Liver (tissue), 9 donors: ENCODE data around the gene NUPR1. TPM values are rescaled to one million over a fixed set of nuclear protein-coding genes. Genes with fewer than 3 reads are reported as not detected.

Experiments used
- DNase-seq: peaks from one replicate; pipeline ENCODE4 v3.0.0-alpha.2; 2017; ENCODE audit warnings: low spot score
- H3K27ac ChIP-seq, 2 donors: one replicate each; pipeline ENCODE4 v1.7.0; 2013; ENCODE audit warnings: inconsistent platforms in 2 of 2, low read length in 2 of 2, control low read depth in 1 of 2, low read depth in 1 of 2, mild to moderate bottlenecking in 1 of 2
- H3K27me3 ChIP-seq, 4 donors: one replicate each; pipeline versions ENCODE4 v1.6.1 to v1.7.0; 2013; ENCODE audit warnings: low read length in 3 of 4, inconsistent platforms in 1 of 4, mild to moderate bottlenecking in 1 of 4, moderate library complexity in 1 of 4; ENCODE audit not compliant: control insufficient read depth in 4 of 4, insufficient read depth in 4 of 4
- H3K36me3 ChIP-seq, 4 donors: one replicate each; pipeline versions ENCODE4 v1.6.1 to v1.7.0; 2013; ENCODE audit warnings: low read length in 3 of 4, mild to moderate bottlenecking in 3 of 4, low read depth in 1 of 4, moderate library complexity in 1 of 4; ENCODE audit not compliant: control insufficient read depth in 4 of 4, insufficient read depth in 3 of 4
- H3K4me1 ChIP-seq, 4 donors: one replicate each; pipeline versions ENCODE4 v1.6.1 to v1.7.0; 2013; ENCODE audit warnings: low read length in 3 of 4, mild to moderate bottlenecking in 3 of 4, moderate library complexity in 1 of 4; ENCODE audit not compliant: control insufficient read depth in 4 of 4, insufficient read depth in 4 of 4
- H3K4me3 ChIP-seq, 3 donors: one replicate each; pipeline versions ENCODE4 v1.6.1 to v1.7.0; 2013; ENCODE audit warnings: low read length in 3 of 3, control low read depth in 1 of 3, low read depth in 1 of 3, mild to moderate bottlenecking in 1 of 3
- H3K9ac ChIP-seq, 2 donors: one replicate each; pipeline ENCODE4 v1.7.0; 2013; ENCODE audit warnings: low read length in 2 of 2, mild to moderate bottlenecking in 2 of 2, moderate library complexity in 2 of 2, control low read depth in 1 of 2, low read depth in 1 of 2
- H3K9me3 ChIP-seq, 4 donors: one replicate each; pipeline versions ENCODE4 v1.6.1 to v1.7.0; 2013; ENCODE audit warnings: low read length in 3 of 4; ENCODE audit not compliant: control insufficient read depth in 4 of 4
- EGR1 ChIP-seq, 2 donors: IDR thresholded peaks; 2 replicates each; pipeline ENCODE4 v1.6.1; 2016 to 2018; ENCODE audit warnings: antibody characterized with exemption in 2 of 2, low read depth in 2 of 2
- FOXA1 ChIP-seq: IDR thresholded peaks from 2 replicates; pipeline ENCODE4 v1.6.1; 2016; ENCODE audit warnings: antibody characterized with exemption
- FOXA2 ChIP-seq: IDR thresholded peaks from 2 replicates; pipeline ENCODE4 v1.6.1; 2016; ENCODE audit warnings: antibody characterized with exemption
- GABPA ChIP-seq, 2 donors: IDR thresholded peaks in 1 of 2; conservative IDR thresholded peaks in 1 of 2; 2 replicates each; pipeline ENCODE4 v1.6.1; 2016; ENCODE audit warnings: antibody characterized with exemption in 2 of 2, mild to moderate bottlenecking in 1 of 2, moderate library complexity in 1 of 2
- HNF4A ChIP-seq, 2 donors: conservative IDR thresholded peaks; 2 replicates each; pipeline ENCODE4 v1.6.1; 2016; ENCODE audit warnings: antibody characterized with exemption in 2 of 2, mild to moderate bottlenecking in 2 of 2
- HNF4G ChIP-seq: IDR thresholded peaks from 2 replicates; pipeline ENCODE4 v1.6.1; 2016; ENCODE audit warnings: antibody characterized with exemption
- JUND ChIP-seq, 2 donors: IDR thresholded peaks; 2 replicates each; pipeline ENCODE4 v1.6.1; 2016; ENCODE audit warnings: antibody characterized with exemption in 2 of 2
- NR2F2 ChIP-seq: IDR thresholded peaks from 2 replicates; pipeline ENCODE4 v1.6.1; 2016; ENCODE audit warnings: antibody characterized with exemption
- RAD21 ChIP-seq, 2 donors: IDR thresholded peaks; 2 replicates each; pipeline ENCODE4 v1.6.1; 2016; ENCODE audit warnings: antibody characterized with exemption in 2 of 2, mild to moderate bottlenecking in 2 of 2
- RXRA ChIP-seq, 2 donors: IDR thresholded peaks; 2 replicates each; pipeline ENCODE4 v1.6.1; 2017 to 2018; ENCODE audit warnings: antibody characterized with exemption in 2 of 2, mild to moderate bottlenecking in 1 of 2
- SP1 ChIP-seq: IDR thresholded peaks from 2 replicates; pipeline ENCODE4 v1.6.1; 2018; ENCODE audit warnings: antibody characterized with exemption, mild to moderate bottlenecking
- TAF1 ChIP-seq: conservative IDR thresholded peaks from 2 replicates; pipeline ENCODE4 v1.6.1; 2016; ENCODE audit warnings: antibody characterized with exemption, mild to moderate bottlenecking
- YY1 ChIP-seq: IDR thresholded peaks from 2 replicates; pipeline ENCODE4 v1.6.1; 2016; ENCODE audit warnings: antibody characterized with exemption, mild to moderate bottlenecking
- WGBS: extraction: QIAGEN DNeasy Blood & Tissue Kit; methylation state at CpG from one replicate; pipeline ENCODE4 v1.1.7; 2013; 5-methylcytosine and 5-hydroxymethylcytosine counted together
- polyA plus RNA-seq, 2 donors: library from polyadenylated mRNA; stranded (reverse) in 1 of 2; unstranded in 1 of 2; fragments of 200-250 nt in 1 of 2; fragments of >200 nt in 1 of 2; fragmentation: Nextera tagmentation in 1 of 2; extraction: Ambion mirVana in 1 of 2; gene quantifications; one replicate each; pipeline versions ENCODE4 v1.2.1 to v1.2.3, GENCODE V29; 2013 to 2015
- total RNA-seq, 2 donors: library from RNA; depleted of rRNA; stranded (reverse); fragments of >200 nt; gene quantifications; one replicate each; pipeline ENCODE4 v1.2.3, GENCODE V29; 2014
- TF ChIP-seq, protein P1 (sequence below): IDR thresholded peaks from 2 replicates; pipeline ENCODE4 v1.6.1; 2016; ENCODE audit warnings: antibody characterized with exemption
- TF ChIP-seq, protein P2 (sequence below): IDR thresholded peaks from 2 replicates; pipeline ENCODE4 v1.6.1; 2016; ENCODE audit warnings: antibody characterized with exemption
- TF ChIP-seq, protein P3 (sequence below): fragments of 150-350 bp; IDR thresholded peaks from 2 replicates; pipeline ENCODE4 v1.5.1; 2017; ENCODE audit warnings: improper control_type of control experiment, low read depth, low read length; ENCODE audit not compliant: missing input control
- TF ChIP-seq, protein P4 (sequence below): IDR thresholded peaks from 2 replicates; pipeline ENCODE4 v1.6.1; 2016; ENCODE audit warnings: antibody characterized with exemption
- TF ChIP-seq, protein P5 (sequence below): IDR thresholded peaks from 2 replicates; pipeline ENCODE4 v1.6.1; 2016; ENCODE audit warnings: antibody characterized with exemption, mild to moderate bottlenecking
- donor health status: healthy.
- donor health status: healthy.
- donor health status: healthy.
- donor health status: healthy.
- donor health status: healthy.

Gene NUPR1
- total and polyA plus RNA-seq, 4 donors, result 10.9 to 305 (median 62.6) TPM

DNA sequence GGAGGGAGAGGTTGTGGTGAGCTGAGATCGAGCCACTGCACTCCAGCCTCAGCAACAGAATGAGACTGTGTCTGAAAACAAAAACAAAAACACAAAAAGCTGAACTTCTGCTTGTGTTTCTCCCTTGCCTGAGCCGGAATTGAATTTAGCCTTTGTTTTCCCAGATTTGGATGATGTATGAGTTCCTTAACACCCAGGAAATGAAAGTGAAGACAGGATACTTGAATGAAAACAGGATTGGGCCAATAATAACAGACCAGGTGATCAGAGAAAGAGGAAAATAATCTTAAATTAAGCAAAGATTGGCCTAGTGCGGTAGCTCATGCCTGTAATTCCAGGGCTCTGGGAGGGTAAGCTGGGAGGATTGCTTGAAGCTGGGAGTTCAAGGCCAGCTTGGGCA is 1.6 kb upstream of the NUPR1 start:
- H3K27me3 ChIP-seq, result no peaks in the 10 kb centered on the region
- TF ChIP-seq, protein P1, sequence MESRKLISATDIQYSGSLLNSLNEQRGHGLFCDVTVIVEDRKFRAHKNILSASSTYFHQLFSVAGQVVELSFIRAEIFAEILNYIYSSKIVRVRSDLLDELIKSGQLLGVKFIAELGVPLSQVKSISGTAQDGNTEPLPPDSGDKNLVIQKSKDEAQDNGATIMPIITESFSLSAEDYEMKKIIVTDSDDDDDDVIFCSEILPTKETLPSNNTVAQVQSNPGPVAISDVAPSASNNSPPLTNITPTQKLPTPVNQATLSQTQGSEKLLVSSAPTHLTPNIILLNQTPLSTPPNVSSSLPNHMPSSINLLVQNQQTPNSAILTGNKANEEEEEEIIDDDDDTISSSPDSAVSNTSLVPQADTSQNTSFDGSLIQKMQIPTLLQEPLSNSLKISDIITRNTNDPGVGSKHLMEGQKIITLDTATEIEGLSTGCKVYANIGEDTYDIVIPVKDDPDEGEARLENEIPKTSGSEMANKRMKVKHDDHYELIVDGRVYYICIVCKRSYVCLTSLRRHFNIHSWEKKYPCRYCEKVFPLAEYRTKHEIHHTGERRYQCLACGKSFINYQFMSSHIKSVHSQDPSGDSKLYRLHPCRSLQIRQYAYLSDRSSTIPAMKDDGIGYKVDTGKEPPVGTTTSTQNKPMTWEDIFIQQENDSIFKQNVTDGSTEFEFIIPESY, result no peak
- TF ChIP-seq GABPA (IDR thresholded peaks at IDR 0.05 in 1 of 2, conservative IDR thresholded peaks at IDR 0.05 in 1 of 2) (no peak), FOXA2 (no peak), HNF4G (no peak), EGR1 (IDR thresholded peaks at IDR 0.05; ENCODE audit: low read depth in 2 of 2) (no peak), TAF1 (no peak), NR2F2 (no peak), JUND (IDR thresholded peaks at IDR 0.05) (no peak), YY1 (no peak), SP1 (no peak), RAD21 (IDR thresholded peaks at IDR 0.05) (no peak), HNF4A (conservative IDR thresholded peaks at IDR 0.05) (no peak), RXRA (IDR thresholded peaks at IDR 0.05) (no peak), FOXA1 (no peak)
- TF ChIP-seq, protein P2, sequence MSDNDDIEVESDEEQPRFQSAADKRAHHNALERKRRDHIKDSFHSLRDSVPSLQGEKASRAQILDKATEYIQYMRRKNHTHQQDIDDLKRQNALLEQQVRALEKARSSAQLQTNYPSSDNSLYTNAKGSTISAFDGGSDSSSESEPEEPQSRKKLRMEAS, result no peak
- TF ChIP-seq, protein P3, sequence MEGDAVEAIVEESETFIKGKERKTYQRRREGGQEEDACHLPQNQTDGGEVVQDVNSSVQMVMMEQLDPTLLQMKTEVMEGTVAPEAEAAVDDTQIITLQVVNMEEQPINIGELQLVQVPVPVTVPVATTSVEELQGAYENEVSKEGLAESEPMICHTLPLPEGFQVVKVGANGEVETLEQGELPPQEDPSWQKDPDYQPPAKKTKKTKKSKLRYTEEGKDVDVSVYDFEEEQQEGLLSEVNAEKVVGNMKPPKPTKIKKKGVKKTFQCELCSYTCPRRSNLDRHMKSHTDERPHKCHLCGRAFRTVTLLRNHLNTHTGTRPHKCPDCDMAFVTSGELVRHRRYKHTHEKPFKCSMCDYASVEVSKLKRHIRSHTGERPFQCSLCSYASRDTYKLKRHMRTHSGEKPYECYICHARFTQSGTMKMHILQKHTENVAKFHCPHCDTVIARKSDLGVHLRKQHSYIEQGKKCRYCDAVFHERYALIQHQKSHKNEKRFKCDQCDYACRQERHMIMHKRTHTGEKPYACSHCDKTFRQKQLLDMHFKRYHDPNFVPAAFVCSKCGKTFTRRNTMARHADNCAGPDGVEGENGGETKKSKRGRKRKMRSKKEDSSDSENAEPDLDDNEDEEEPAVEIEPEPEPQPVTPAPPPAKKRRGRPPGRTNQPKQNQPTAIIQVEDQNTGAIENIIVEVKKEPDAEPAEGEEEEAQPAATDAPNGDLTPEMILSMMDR, result no peak
- TF ChIP-seq, protein P4, sequence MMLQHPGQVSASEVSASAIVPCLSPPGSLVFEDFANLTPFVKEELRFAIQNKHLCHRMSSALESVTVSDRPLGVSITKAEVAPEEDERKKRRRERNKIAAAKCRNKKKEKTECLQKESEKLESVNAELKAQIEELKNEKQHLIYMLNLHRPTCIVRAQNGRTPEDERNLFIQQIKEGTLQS, result no peak
- TF ChIP-seq, protein P5, sequence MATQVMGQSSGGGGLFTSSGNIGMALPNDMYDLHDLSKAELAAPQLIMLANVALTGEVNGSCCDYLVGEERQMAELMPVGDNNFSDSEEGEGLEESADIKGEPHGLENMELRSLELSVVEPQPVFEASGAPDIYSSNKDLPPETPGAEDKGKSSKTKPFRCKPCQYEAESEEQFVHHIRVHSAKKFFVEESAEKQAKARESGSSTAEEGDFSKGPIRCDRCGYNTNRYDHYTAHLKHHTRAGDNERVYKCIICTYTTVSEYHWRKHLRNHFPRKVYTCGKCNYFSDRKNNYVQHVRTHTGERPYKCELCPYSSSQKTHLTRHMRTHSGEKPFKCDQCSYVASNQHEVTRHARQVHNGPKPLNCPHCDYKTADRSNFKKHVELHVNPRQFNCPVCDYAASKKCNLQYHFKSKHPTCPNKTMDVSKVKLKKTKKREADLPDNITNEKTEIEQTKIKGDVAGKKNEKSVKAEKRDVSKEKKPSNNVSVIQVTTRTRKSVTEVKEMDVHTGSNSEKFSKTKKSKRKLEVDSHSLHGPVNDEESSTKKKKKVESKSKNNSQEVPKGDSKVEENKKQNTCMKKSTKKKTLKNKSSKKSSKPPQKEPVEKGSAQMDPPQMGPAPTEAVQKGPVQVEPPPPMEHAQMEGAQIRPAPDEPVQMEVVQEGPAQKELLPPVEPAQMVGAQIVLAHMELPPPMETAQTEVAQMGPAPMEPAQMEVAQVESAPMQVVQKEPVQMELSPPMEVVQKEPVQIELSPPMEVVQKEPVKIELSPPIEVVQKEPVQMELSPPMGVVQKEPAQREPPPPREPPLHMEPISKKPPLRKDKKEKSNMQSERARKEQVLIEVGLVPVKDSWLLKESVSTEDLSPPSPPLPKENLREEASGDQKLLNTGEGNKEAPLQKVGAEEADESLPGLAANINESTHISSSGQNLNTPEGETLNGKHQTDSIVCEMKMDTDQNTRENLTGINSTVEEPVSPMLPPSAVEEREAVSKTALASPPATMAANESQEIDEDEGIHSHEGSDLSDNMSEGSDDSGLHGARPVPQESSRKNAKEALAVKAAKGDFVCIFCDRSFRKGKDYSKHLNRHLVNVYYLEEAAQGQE, result no peak
- H3K4me3 ChIP-seq, result no peak overlapping the region
- 86% methylated on average over 3 of the region's 3 CpGs for WGBS
- peak overlapping the region; percentile 10 to 72 for H3K27ac ChIP-seq
- H3K4me1 ChIP-seq, result peaks cover 10 to 40% (median 19%) of the 10 kb centered on the region in 4 donors
- DNase-seq, result no peak
- peaks cover 0 to 2% (median 0%) of the 10 kb centered on the region in 4 donors for H3K36me3 ChIP-seq
- no peak overlapping the region for H3K9ac ChIP-seq
- no peaks in the 10 kb centered on the region for H3K9me3 ChIP-seq
